Skeletal muscle satellite cell (primary cell): ENCODE measurements around the gene NBPF3. TPM values are rescaled to one million over a fixed set of nuclear protein-coding genes. Genes with fewer than 3 reads are reported as not detected.
"Not testable (repeated sequence)": the region's sequence is repeated elsewhere in the genome, so short reads cannot be mapped to it uniquely, and the experiment has no call there.

Experiments used
- H3K27me3 ChIP-seq: 2 replicates; pipeline ENCODE4 v1.7.0; 2013; ENCODE audit warnings: low read length; ENCODE audit not compliant: control insufficient read depth, insufficient read depth
- H3K36me3 ChIP-seq: 2 replicates; pipeline ENCODE4 v1.7.0; 2013; ENCODE audit warnings: mild to moderate bottlenecking, control low read depth, low read length; ENCODE audit not compliant: insufficient read depth
- H3K4me1 ChIP-seq: 2 replicates; pipeline ENCODE4 v1.7.0; 2013; ENCODE audit warnings: low read length; ENCODE audit not compliant: control insufficient read depth, insufficient read depth
- H3K4me2 ChIP-seq: 2 replicates; pipeline ENCODE4 v1.7.0; 2013; ENCODE audit warnings: mild to moderate bottlenecking, low read length
- H3K4me3 ChIP-seq: 2 replicates; pipeline ENCODE4 v1.7.0; 2013; ENCODE audit warnings: low read length
- H3K9ac ChIP-seq: 2 replicates; pipeline ENCODE4 v1.7.0; 2013; ENCODE audit warnings: mild to moderate bottlenecking, low read depth, low read length, moderate library complexity
- H3K9me3 ChIP-seq: replicated peaks from 2 replicates; pipeline ENCODE4 v1.7.0; 2013; ENCODE audit warnings: mild to moderate bottlenecking, control low read depth, low read length
- total RNA-seq: library from RNA; depleted of rRNA; stranded (reverse); fragments of >200 nt; gene quantifications from 2 replicates; pipeline ENCODE4 v1.2.3, GENCODE V29; 2012; rRNA removed

Gene NBPF3
- 8.6 and 13.3 TPM in 2 replicates for total RNA-seq

DNA sequence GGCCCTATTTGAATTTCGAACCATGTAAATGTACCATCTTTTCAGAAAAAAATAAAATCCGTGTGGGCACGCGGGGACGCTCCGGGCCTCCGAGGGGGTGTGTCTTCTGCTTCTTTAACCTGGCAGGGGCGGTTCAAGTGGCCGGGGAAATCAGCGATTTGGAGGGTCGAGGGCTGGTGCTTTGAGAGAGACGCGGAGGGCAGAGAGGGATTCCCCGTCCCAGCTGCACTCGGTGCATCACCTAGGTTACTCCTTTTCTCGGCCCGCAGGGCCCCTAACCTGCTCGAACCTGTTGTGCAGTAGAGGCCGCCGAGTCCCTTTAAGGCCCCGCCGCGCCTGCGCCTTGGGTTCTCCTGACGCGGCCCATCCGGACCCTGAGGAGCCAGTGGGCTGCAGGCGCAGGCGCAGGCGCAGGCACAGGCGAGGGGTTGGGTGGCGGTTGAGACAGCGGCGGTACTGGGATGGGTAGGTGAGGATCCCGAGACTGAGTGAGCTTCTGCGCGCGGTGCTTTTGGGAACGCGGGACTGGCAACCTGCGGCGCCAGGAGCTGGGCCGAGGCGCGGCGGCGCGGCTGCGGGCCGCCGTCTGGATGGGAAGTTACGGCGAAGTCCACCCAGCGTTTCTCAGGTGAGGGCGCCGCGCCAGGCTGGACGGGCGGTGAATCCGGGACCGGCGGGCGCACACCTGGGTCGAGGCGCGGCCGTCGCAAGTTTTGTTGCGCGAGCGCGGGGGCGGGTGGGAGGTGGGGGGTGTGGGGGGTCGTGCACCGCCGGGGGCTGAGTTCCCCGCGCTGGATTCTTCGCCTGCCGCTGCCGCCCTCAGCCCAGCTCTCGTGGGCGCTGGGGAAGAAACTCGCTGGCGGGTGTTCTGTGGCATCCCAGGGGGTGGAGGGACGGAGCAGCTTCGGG, at the start of gene NBPF3:
Gene NBPF3 (plus strand): TSS at position 417 of the 909 bp plus-strand sequence. CDS start 4,950 bp downstream, outside the sequence.
- Histone ChIP-seq H3K4me3 (peak within 1 kb of the TSS; percentile 79), H3K36me3 (no peaks in the 10 kb centered on the region), H3K27me3 (peaks cover 4% of the 10 kb centered on the region), H3K9me3 (no peaks in the 10 kb centered on the region), H3K4me2 (peak within 1 kb of the TSS; percentile 79), H3K4me1 (peaks cover 6% of the 10 kb centered on the region), H3K9ac (peak within 1 kb of the TSS; percentile 65)

DNA sequence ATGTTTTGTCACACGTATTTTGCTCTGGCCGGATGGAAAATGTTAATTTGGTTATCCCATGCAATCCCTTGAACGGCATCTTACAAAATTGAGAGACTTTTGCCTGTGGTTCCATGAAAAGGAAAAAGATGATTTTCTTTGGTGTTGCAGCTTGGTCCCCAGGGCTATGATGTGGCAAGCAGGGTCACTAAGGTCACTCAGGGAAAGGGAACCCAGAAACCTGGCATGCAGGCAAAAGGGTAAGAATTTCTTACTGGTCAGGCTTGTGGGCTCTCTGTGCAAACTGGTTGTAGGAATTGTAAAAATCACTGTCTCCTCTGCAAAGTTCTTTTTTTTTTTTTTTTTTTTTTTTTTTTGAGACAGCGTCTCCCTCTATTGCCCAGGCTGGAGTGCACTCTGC, 48.4 kb upstream of the NBPF3 start:
- Histone ChIP-seq H3K9me3 (no peaks in the 10 kb centered on the region), H3K9ac (no peak overlapping the region)

GRCh38 chr1:21392587-21393263, 47.2 kb upstream of the NBPF3 start:
- no peaks in the 10 kb centered on the region for H3K4me1 ChIP-seq
- no peaks in the 10 kb centered on the region for H3K9me3 ChIP-seq
- H3K4me3 ChIP-seq = no peak overlapping the region
- H3K36me3 ChIP-seq = no peaks in the 10 kb centered on the region
- H3K9ac ChIP-seq = no peak overlapping the region
- no peak overlapping the region for H3K4me2 ChIP-seq
- H3K27me3 ChIP-seq = peaks cover 30% of the 10 kb centered on the region

More for the DNA sequence above, 48.4 kb upstream of the NBPF3 start:
- H3K4me2 ChIP-seq = no peak overlapping the region
- peaks cover 26% of the 10 kb centered on the region for H3K27me3 ChIP-seq
- H3K4me3 ChIP-seq = no peak overlapping the region
- no peaks in the 10 kb centered on the region for H3K4me1 ChIP-seq
- H3K36me3 ChIP-seq = no peaks in the 10 kb centered on the region

DNA sequence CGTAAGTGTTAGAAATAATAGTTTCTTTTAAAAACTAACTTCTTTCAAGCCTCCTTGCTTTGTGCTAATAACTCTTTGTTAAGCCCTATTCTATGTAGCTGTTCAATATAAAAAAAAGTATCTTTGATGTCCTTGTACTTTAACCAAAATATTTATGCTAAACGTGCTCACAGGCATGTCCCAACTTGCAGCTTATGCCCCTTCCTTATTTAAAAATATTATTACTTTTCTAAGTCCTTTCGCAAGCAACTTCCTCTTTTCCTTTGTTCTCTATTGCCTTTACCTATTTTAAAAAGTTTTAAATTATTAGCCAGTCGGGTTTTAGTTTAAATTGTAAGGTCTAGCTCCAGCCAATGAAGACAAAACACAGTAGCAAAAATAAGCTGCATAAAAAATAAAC, 43.4 kb upstream of the NBPF3 start:
- Histone ChIP-seq H3K27me3 (peaks cover 37% of the 10 kb centered on the region), H3K4me3 (no peak overlapping the region), H3K36me3 (no peaks in the 10 kb centered on the region), H3K9ac (no peak overlapping the region), H3K9me3 (no peaks in the 10 kb centered on the region), H3K4me2 (no peak overlapping the region), H3K4me1 (no peaks in the 10 kb centered on the region)

GRCh38 chr1:21397813-21398188, 42.1 kb upstream of the NBPF3 start:
- no peaks in the 10 kb centered on the region for H3K36me3 ChIP-seq
- H3K27me3 ChIP-seq = peaks cover 27% of the 10 kb centered on the region
- no peak overlapping the region for H3K4me3 ChIP-seq
- no peaks in the 10 kb centered on the region for H3K4me1 ChIP-seq
- no peak overlapping the region for H3K4me2 ChIP-seq
- no peaks in the 10 kb centered on the region for H3K9me3 ChIP-seq
- H3K9ac ChIP-seq = no peak overlapping the region

DNA sequence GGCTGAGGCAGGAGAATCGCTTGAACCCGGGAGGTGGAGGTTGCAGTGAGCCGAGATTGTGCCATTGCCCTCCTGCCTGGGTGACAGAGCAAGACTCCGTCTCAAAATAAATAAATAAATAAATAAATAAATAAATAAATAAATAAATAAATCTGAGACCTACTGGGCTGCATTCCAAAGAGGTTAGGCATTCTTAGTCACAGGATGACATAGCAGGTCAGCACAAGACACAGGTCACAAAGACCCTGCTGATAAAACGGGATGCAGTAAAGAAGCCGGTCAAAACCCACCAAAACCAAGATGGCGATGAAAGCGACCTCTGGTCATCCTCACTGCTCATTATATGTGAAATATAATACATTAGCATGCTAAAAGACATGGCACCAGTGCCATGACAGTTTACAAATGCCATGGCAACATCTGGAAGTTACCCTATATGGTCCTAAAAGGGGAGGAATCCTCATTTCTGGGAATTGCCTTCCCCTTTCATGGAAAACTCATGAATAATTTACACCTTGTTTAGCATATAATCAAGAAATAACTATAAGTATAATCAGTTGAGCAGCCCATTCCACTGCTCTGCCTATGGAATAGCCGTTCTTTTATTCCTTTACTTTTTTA, 38.1 kb upstream of the NBPF3 start:
- H3K4me2 ChIP-seq, H3K9me3 ChIP-seq, H3K9ac ChIP-seq, H3K4me3 ChIP-seq, H3K4me1 ChIP-seq, H3K36me3 ChIP-seq: not testable (repeated sequence)
- H3K27me3 ChIP-seq = peaks cover 39% of the 10 kb centered on the region

DNA sequence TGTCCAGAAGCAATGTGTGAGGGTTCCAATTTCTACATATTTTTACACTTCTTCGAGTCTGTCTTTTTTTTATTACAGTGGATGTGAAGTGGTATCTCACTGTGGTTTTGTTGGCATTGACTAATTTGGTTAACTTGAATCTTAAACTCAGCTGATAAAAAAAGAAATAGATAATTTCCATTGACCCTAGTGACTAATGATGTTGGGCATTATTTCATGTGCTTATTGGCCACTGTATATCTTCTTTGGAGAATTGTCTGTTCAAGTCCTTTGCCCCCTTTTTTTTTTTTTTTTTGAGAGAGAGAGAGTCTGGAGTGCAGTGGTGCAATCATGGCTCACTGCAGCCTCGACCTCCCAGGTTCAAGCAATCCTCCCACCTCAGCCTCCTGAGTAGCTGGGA, 33.3 kb upstream of the NBPF3 start:
- Histone ChIP-seq H3K4me2 (no peak overlapping the region), H3K36me3 (no peaks in the 10 kb centered on the region), H3K9me3 (no peaks in the 10 kb centered on the region), H3K4me3 (no peak overlapping the region), H3K27me3 (peaks cover 45% of the 10 kb centered on the region), H3K9ac (no peak overlapping the region), H3K4me1 (no peaks in the 10 kb centered on the region)

DNA sequence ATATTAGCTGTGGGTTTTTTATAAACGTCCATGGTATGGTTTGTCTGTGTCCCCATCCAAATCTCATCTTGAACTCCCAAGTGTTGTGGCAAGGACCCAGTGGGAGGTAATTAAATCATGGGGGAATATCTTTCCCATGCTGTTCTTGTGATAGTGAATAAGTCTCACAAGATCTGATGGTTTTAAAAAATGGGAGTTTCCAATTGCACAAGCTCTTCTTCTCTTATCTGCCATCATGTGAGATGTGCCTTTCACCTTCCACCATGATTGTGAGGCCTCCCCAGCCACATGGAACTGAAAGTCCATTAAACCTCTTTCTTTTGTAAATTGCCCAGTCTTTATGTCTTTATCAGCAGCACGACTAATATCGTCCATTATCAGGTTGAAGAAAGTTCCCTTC, 30.0 kb upstream of the NBPF3 start:
- H3K4me3 ChIP-seq, H3K9ac ChIP-seq, H3K4me2 ChIP-seq, H3K9me3 ChIP-seq, H3K36me3 ChIP-seq, H3K4me1 ChIP-seq: not testable (repeated sequence)
- peaks cover 54% of the 10 kb centered on the region for H3K27me3 ChIP-seq

DNA sequence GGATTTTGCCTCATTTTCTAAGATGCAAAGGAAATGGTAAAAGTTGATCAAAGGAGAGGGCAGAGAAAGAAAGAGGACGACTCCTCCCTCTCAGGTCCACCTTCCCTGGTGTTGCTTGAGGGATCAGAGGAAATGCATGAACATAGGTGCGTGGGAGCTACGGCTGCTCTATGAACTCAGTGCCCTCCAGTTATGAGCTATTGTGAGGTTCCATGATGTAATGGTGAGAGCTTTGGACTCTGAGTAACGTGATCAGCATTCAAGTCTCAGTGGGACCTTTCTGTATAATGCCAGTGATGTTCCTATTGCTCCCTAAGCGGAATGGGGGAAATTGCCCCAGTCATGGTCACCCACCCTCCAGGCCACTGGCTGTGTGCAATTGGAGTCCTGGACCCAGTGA, 25.9 kb upstream of the NBPF3 start:
- H3K9ac ChIP-seq = no peak overlapping the region
- H3K4me3 ChIP-seq = no peak overlapping the region
- H3K9me3 ChIP-seq = no peaks in the 10 kb centered on the region
- H3K27me3 ChIP-seq = peaks cover 49% of the 10 kb centered on the region
- no peaks in the 10 kb centered on the region for H3K36me3 ChIP-seq
- no peak overlapping the region for H3K4me2 ChIP-seq
- H3K4me1 ChIP-seq = no peaks in the 10 kb centered on the region

DNA sequence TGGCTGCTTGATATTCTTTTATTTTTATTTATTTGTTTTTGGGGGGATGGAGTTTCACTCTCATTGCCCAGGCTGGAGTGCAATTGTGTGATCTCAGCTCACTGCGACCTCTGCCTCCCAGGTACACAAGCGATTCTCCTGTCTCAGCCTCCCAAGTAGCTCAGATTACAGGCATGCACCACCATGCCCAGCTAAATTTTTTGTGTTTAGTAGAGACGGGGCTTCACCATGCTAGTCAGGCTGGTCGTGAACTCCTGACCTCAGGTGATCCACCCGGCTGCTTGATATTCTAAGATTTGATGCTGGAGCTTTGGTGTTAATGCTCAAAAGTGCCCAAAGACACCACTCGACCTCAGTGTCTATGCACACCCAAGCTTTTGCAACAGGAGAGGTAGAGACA, 19.6 kb upstream of the NBPF3 start:
- H3K4me1 ChIP-seq, H3K4me2 ChIP-seq, H3K9ac ChIP-seq, H3K9me3 ChIP-seq, H3K4me3 ChIP-seq, H3K36me3 ChIP-seq: not testable (repeated sequence)
- H3K27me3 ChIP-seq = peaks cover 18% of the 10 kb centered on the region

DNA sequence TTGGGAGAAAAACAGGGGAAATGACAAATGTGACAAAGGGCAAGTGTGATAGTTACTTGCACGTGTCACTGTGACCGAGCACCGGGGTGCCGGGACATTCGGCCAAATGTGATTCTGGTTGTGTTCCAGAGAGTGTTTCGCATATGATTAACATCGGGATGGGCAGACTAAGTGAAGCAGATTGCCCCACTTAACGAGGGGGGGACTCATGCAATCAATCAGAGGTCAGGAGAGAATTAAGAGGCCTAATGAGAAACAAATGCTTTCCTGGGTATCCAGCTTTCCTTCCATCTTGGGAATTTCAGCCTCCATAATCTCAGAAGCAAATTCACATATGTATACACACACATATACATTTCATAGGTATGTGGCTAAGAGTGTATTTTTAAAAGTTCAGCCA, 18.6 kb upstream of the NBPF3 start:
- H3K9me3 ChIP-seq, H3K4me3 ChIP-seq, H3K4me1 ChIP-seq, H3K27me3 ChIP-seq, H3K9ac ChIP-seq, H3K36me3 ChIP-seq, H3K4me2 ChIP-seq: not testable (repeated sequence)
